ENCODE data around the gene PWP1. TPM values are rescaled to one million over a fixed set of nuclear protein-coding genes. Genes with fewer than 3 reads are reported as not detected.
"Not testable (repeated sequence)": the region's sequence is repeated elsewhere in the genome, so short reads cannot be mapped to it uniquely, and the experiment has no call there.

Gene PWP1
- total RNA-seq, 1 donor from 2014 or later = 63.2 TPM

DNA sequence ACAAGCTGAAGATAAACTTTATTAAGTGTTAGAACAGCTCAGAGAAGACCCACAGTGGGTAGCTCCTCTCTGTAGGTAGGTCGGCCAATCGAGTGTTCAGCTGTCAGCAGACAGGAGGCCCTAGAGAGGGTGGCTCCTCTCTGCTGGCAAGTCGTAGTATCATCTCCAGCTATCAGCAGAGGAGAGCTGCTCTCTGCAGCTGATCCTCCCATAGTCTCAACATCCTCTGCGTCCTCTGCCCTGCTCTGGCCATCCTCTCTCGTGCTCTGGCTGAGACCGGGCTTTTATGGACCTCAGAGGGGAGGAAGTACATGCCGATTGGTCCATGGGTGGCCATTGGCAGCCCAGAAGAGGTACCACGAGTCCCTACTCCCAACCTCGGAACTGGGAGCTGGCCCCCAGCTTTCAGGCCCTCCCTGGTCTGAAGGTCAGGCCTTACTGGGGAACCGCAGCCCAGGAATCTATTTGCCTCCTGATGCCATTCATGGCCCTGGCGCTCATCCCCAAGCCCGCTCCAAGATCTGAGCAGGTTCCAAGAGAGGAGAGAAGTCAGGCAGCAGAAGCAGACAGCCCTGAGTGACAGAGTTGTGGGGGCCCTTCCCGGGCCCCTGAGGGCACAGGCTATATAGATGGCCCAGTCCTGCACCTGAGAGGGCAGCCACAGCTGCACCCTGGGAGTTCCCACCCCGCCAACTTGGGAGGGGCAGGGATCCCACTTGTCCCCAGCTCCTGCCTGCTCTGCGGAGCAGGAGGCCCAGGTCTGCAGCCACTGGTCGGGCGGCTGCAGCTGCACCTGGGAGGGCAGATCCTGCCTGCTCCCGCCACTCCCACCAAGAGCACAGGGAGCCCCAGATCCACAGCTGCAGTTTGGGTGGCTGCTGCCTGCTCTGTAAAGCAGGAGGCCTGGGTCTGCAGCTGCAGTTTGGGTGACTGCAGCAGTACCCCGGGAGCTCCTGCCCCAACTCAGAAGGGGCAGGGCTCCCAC, 3.5 kb upstream of the PWP1 start:
- intact Hi-C loops (cut with micrococcal nuclease) = no loop called here
- no peak for DNase-seq
- Mint-ChIP-seq H3K27me3 (peaks cover 18% of the 10 kb centered on the region), H3K36me3 (ENCODE audit: low read depth) (peaks cover 11% of the 10 kb centered on the region), H3K4me1 (peaks cover 25% of the 10 kb centered on the region), H3K4me3 (no peak overlapping the region), H3K9me3 (peaks cover 7% of the 10 kb centered on the region), H3K27ac (no peak overlapping the region)

DNA sequence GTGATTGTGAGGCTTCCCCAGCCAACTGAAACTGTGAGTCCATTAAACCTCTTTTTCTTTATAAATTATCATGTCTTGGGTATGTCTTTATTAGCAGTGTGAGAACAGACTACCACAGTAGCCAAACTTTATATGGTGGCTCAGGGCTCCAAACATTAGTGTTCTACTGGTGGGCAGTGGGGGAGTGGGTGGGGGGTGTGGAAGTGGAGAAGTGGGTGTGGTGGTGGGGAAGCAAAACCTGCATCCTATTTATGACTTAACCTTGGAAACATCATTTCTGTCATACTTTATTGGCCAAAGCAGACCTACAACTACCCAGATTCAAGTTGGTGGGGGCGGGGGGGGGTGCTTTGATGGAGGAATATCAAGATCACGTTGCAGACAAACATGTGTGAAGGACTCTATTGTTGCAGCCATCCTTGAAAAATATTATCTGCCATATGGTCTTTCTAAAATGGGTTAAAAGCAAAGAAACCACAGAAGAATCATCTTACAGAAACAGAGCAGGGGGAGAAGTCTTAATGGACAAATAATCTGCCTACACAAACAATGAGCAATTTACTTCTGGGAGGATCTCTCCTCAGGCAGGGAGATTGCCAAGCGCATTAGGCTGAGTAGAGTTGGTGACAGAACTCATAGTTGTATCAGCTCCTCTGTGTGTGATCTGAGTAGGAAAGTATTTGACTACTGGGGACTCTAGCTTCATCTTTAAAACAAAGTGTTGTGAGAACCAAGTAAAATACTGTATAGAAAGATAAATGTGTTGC, 1.4 kb upstream of the PWP1 start:
- H3K4me3 Mint-ChIP-seq = peak overlapping the region; percentile 93
- intact Hi-C loops (cut with micrococcal nuclease) = loop anchor here (2.0 kb wide), 1 partner anchor 831 kb away; the partner anchor contains the start of gene FICD
- peaks cover 26% of the 10 kb centered on the region for H3K4me1 Mint-ChIP-seq
- no peak for DNase-seq
- H3K27ac Mint-ChIP-seq = peak overlapping the region; percentile 92
- peaks cover 7% of the 10 kb centered on the region for H3K9me3 Mint-ChIP-seq
- peaks cover 23% of the 10 kb centered on the region for H3K36me3 Mint-ChIP-seq (ENCODE audit: low read depth)
- peaks cover 5% of the 10 kb centered on the region for H3K27me3 Mint-ChIP-seq

- peaks cover 7% of the 10 kb centered on the region for H3K9me3 Mint-ChIP-seq
- DNase-seq = peak; percentile 75
- H3K4me1 Mint-ChIP-seq = peaks cover 26% of the 10 kb centered on the region
- H3K27me3 Mint-ChIP-seq = peaks cover 3% of the 10 kb centered on the region
- intact Hi-C loops (cut with micrococcal nuclease) = loop anchor here (1.0 to 5.0 kb wide), 5 partner anchors 76 to 830 kb away; partner anchors contain the start of genes FICD, PRDM4 and TMEM263
- H3K36me3 Mint-ChIP-seq (ENCODE audit: low read depth) = peaks cover 30% of the 10 kb centered on the region
- peak overlapping the region; percentile 92 for H3K27ac Mint-ChIP-seq
- peak overlapping the region; percentile 93 for H3K4me3 Mint-ChIP-seq
Observed at GRCh38 chr12:107684990-107685359, 624 bp upstream of the PWP1 start.

DNA sequence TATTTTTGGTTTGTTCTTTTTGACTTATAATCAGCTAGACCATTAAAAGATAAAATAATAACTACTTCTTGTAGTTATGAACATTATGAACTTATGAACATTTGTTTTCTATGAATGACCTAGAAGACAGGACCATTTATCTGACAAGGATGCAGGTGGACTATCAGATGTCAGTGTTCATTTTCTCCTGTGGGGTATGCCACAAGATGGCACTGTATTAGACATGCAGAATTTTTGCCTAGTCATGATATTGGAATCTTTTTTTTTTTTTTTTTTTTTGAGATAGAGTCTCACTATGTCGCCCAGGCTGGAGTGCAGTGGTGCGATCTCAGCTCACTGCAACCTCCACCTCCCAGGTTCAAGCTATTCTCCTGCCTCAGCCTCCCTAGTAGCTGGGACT, 10.2 kb downstream of the PWP1 start:
- H3K9me3 Mint-ChIP-seq; intact Hi-C loops (cut with micrococcal nuclease); H3K4me3 Mint-ChIP-seq; H3K27ac Mint-ChIP-seq; DNase-seq; H3K4me1 Mint-ChIP-seq; H3K27me3 Mint-ChIP-seq: not testable (repeated sequence)
- peaks cover 74% of the 10 kb centered on the region for H3K36me3 Mint-ChIP-seq (ENCODE audit: low read depth)

DNA sequence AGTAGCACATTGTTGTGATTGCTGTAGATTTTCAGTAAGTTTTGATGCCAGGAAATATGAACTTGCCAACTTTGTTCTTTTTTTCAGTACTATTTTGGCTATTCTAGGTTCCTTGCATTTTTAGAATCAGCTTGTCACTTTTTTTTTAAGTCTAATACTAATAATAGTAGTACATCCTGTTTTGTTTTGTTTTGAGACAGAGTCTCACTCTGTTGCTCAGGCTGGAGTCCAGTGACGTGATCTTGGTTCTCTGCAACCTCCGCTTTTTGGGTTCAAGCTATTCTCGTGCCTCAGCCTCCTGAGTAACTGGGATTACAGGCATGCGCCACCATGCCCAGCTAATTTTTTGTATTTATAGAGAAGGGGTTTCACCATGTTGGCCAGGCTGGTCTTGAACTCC, 16.5 kb downstream of the PWP1 start:
- Mint-ChIP-seq H3K9me3 (no peaks in the 10 kb centered on the region), H3K4me3 (no peak overlapping the region), H3K27ac (no peak overlapping the region), H3K36me3 (ENCODE audit: low read depth) (peaks cover 90% of the 10 kb centered on the region), H3K4me1 (no peaks in the 10 kb centered on the region), H3K27me3 (no peaks in the 10 kb centered on the region)
- intact Hi-C loops (cut with micrococcal nuclease) = no loop called here
- DNase-seq = no peak

DNA sequence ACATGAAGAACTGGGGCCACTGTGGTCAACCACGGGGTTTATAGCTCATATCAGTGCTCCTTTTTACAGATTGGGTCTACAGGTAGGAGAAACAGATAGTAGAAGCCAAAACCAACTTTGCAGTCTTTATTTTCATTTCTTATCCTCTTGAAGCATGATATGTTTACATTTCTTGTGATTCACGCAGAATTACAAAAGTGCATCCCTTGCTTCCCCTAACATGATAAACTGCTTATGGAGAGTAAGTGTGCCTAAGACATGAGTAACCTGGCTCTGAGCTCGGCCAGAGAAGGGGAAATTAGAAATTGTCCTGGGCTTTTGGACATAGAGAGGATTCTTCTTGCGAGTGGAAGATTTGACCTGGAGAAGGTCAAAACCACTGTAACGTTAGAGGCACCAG, 18.4 kb downstream of the PWP1 start:
- H3K36me3 Mint-ChIP-seq (ENCODE audit: low read depth) = peaks cover 90% of the 10 kb centered on the region
- no peak for DNase-seq
- H3K27me3 Mint-ChIP-seq = no peaks in the 10 kb centered on the region
- H3K9me3 Mint-ChIP-seq = no peaks in the 10 kb centered on the region
- intact Hi-C loops (cut with micrococcal nuclease) = no loop called here
- no peak overlapping the region for H3K27ac Mint-ChIP-seq
- no peaks in the 10 kb centered on the region for H3K4me1 Mint-ChIP-seq
- no peak overlapping the region for H3K4me3 Mint-ChIP-seq

DNA sequence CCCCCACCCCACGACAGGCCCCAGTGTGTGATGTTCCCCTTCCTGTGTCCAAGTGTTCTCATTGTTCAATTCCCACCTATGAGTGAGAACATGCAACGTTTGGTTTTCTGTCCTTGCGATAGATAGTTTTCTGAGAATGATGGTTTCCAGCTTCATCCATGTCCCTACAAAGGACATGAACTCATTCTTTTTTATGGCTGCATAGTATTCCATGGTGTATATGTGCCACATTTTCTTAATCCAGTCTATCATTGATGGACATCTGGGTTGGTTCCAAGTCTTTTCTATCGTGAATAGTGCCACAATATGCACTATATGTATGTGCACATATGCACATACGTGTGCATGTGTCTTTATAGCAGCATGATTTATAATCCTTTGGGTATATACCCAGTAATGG, 19.9 kb downstream of the PWP1 start:
- peaks cover 87% of the 10 kb centered on the region for H3K36me3 Mint-ChIP-seq (ENCODE audit: low read depth)
- H3K9me3 Mint-ChIP-seq; DNase-seq; H3K4me1 Mint-ChIP-seq; H3K27ac Mint-ChIP-seq; H3K27me3 Mint-ChIP-seq; H3K4me3 Mint-ChIP-seq; intact Hi-C loops (cut with micrococcal nuclease): not testable (repeated sequence)

DNA sequence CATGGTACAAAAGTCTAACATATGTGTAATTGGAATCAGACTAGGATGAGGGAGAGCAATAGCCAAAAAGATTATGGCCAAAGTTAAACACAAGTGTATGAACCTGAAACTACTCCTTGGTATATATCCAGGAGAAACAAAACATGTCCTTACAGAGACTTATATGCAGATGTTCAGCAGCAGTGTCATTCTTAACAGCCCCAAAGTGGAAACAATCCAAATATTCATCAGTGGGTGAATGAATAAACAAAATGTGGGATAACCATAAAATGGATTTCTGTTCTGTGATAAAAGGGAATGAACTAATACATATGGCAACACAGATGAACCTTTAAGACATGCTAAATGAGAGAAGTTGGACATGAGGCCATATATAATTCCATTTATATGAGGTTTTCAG, 30.2 kb downstream of the PWP1 start:
- intact Hi-C loops (cut with micrococcal nuclease) = no loop called here
- Mint-ChIP-seq H3K27me3 (no peaks in the 10 kb centered on the region), H3K4me1 (peaks cover 2% of the 10 kb centered on the region)

GRCh38 chr12:107718606-107719005, 33.0 kb downstream of the PWP1 start:
- no peaks in the 10 kb centered on the region for H3K27me3 Mint-ChIP-seq
- no peak for DNase-seq
- H3K9me3 Mint-ChIP-seq = no peaks in the 10 kb centered on the region
- intact Hi-C loops (cut with micrococcal nuclease) = no loop called here
- no peak overlapping the region for H3K27ac Mint-ChIP-seq
- H3K36me3 Mint-ChIP-seq (ENCODE audit: low read depth) = peaks cover 23% of the 10 kb centered on the region
- H3K4me3 Mint-ChIP-seq = no peak overlapping the region
- H3K4me1 Mint-ChIP-seq = peaks cover 2% of the 10 kb centered on the region

More for the DNA sequence above, 30.2 kb downstream of the PWP1 start:
- H3K4me3 Mint-ChIP-seq = no peak overlapping the region
- no peak overlapping the region for H3K27ac Mint-ChIP-seq
- no peak for DNase-seq
- no peaks in the 10 kb centered on the region for H3K9me3 Mint-ChIP-seq
- peaks cover 44% of the 10 kb centered on the region for H3K36me3 Mint-ChIP-seq (ENCODE audit: low read depth)

GRCh38 chr12:107727327-107727726, 41.7 kb downstream of the PWP1 start:
- H3K36me3 Mint-ChIP-seq (ENCODE audit: low read depth) = not testable (repeated sequence)

DNA sequence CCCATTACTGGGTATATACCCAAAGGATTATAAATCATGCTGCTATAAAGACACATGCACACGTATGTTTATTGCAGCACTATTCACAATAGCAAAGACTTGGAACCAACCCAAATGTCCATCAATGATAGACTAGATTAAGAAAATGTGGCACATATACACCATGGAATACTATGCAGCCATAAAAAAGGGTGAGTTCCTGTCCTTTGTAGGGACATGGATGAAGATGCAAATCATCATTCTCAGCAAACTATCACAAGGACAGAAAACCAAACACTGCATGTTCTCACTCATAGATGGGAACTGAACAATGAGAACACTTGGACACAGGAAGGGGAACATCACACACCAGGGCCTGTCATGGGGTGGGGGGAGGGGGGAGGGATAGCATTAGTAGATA, 42.1 kb downstream of the PWP1 start:
- H3K4me3 Mint-ChIP-seq; H3K4me1 Mint-ChIP-seq; intact Hi-C loops (cut with micrococcal nuclease); DNase-seq; H3K9me3 Mint-ChIP-seq; H3K27me3 Mint-ChIP-seq; H3K27ac Mint-ChIP-seq; H3K36me3 Mint-ChIP-seq (ENCODE audit: low read depth): not testable (repeated sequence)

More at GRCh38 chr12:107727327-107727726, 41.7 kb downstream of the PWP1 start:
- DNase-seq; H3K27me3 Mint-ChIP-seq; H3K4me3 Mint-ChIP-seq; H3K9me3 Mint-ChIP-seq; H3K27ac Mint-ChIP-seq; H3K4me1 Mint-ChIP-seq; intact Hi-C loops (cut with micrococcal nuclease): not testable (repeated sequence)

GRCh38 chr12:107730618-107731341, 45.2 kb downstream of the PWP1 start:
- no peak overlapping the region for H3K4me3 Mint-ChIP-seq
- H3K36me3 Mint-ChIP-seq (ENCODE audit: low read depth) = peaks cover 20% of the 10 kb centered on the region
- DNase-seq = no peak
- H3K27ac Mint-ChIP-seq = no peak overlapping the region
- H3K4me1 Mint-ChIP-seq = no peaks in the 10 kb centered on the region
- no peaks in the 10 kb centered on the region for H3K9me3 Mint-ChIP-seq
- H3K27me3 Mint-ChIP-seq = no peaks in the 10 kb centered on the region
- intact Hi-C loops (cut with micrococcal nuclease) = no loop called here

- intact Hi-C loops (cut with micrococcal nuclease) = no loop called here
- Mint-ChIP-seq H3K4me1 (no peaks in the 10 kb centered on the region), H3K9me3 (no peaks in the 10 kb centered on the region), H3K4me3 (no peak overlapping the region), H3K27me3 (no peaks in the 10 kb centered on the region), H3K27ac (no peak overlapping the region), H3K36me3 (ENCODE audit: low read depth) (peaks cover 24% of the 10 kb centered on the region)
- DNase-seq = no peak
Observed at GRCh38 chr12:107731366-107731765, 45.8 kb downstream of the PWP1 start.
